Hypothalamus (tissue), 51 donors: ENCODE measurements around the gene CHST3.

Experiments
- DNase-seq, 51 donors: peaks; one replicate each; lab custom pipeline; 2025; lab: John Stamatoyannopoulos, UW

CHST3 gene

DNA sequence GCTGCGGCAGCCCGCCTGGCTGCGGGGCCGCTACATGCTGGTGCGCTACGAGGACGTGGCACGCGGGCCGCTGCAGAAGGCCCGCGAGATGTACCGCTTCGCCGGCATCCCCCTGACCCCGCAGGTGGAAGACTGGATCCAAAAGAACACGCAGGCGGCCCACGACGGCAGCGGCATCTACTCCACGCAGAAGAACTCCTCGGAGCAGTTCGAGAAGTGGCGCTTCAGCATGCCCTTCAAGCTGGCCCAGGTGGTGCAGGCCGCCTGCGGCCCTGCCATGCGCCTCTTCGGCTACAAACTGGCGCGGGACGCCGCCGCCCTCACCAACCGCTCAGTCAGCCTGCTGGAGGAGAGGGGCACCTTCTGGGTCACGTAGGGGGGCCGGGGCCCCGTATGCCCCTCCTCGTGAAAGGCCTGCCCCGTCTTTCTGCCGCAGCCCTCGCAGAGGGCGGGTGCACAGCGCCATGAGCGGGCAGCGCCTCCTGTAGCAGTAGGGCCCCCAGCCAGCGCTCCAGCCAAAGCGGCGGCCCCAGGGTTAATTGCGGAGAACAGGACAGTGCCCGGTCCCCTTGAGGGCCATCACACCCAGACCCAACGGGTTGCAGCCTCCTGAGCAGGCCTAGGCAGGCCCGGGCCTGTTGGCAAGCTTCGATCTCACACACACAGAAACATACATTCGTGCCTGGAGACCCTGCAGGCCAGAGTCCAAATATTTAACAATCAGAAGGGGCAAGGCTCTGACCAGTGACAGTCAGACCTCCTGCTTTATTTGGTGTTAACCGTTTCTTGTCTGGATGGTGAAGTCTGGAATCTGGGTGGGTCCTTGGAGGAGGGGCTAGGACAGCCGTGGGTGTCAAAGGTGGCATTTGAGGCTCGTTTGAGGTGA lies 44.1 kb downstream of the CHST3 start:
- no peak for DNase-seq

DNA sequence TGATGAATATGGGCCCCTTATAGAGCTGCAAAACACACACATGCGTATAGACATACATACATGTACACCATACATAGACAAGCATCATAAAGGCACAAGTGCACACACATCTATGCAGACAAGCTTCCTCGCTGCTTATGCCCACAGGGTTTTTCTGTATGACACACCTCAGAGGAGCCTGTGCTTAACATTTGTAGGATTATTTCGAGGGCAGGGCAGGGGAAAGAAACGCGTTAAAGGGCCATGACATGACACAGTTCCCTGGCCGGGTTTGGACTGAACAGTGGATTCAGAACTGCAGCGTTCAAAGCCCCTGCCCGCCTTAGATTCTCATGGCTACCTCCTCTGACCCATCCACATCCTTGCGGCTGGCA lies 44.8 kb downstream of the CHST3 start:
- DNase-seq = no peak

- DNase-seq = peak in 42 of 51 donors; percentile 38 to 88 (median 71)
Observed at GRCh38 chr10:72009425-72010081, 45.4 kb downstream of the CHST3 start.

- peak in 1 of 51 donors; percentile 46 for DNase-seq
Observed at GRCh38 chr10:72010234-72010973, 46.2 kb downstream of the CHST3 start.

- peak in 1 of 51 donors; percentile 36 for DNase-seq
Observed at GRCh38 chr10:72011016-72011415, 46.8 kb downstream of the CHST3 start.

DNA sequence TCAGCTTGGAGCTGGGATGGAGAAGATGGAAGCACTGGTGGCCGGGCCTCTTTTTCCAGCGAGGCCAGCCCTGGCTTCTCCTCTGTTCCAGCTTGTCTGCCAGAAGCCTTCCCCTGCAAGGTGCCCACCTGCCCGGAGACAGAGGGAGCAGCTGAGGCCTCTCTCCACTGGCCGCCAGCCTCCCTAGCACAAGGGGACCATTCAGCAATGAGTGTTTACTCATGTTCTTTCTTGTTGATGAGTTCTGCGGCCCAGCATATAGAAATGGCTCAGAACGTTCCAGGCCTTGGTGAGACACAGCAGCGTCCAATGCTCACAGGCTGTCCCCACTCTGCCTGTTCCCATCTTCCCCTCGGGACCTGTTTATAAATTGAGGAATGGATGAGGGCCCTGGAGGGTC lies 47.3 kb downstream of the CHST3 start:
- DNase-seq = peak in 30 of 51 donors; percentile 33 to 91 (median 62)

- no peak for DNase-seq
Observed at GRCh38 chr10:72011976-72012512, 47.8 kb downstream of the CHST3 start.

GRCh38 chr10:72012796-72013195 lies 48.6 kb downstream of the CHST3 start:
- DNase-seq = peak in 5 of 51 donors; percentile 33 to 76 (median 51)

DNA sequence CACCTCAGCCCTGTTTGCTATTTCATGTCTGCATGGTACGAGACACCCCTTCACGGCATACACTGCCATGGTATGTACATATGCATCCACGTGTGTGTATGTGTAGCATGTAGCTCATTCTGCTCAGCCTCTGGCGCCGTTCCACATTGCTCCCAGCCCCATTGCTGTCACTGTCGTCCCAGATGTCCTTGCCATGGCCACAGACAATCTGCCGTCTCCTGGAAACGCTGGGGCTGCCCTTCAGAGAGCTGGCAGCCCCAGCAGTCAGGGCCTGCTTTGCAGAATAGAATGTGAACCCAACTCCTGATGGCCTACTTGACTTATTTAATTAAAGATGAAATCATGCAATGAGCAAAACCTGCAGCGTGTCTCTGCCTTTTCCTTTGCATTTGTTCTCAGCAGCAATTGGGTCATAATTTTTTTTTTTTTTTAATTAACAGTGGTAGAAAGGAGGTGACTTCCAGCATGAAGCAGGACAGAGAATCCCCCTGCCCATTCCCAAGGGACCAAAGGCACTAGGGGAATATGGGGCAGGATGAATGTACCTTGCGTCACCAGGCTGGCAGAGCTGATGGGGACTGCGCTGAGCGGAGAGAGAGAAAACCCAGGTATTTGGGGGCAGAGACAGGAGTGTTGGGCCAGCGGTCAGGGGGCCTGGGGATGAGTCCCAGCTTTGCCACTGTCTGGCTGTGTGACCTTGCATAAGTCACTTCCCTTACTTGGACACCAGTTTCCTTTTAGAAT lies 49.2 kb downstream of the CHST3 start:
- DNase-seq = peak in 33 of 51 donors; percentile 25 to 76 (median 53)

DNA sequence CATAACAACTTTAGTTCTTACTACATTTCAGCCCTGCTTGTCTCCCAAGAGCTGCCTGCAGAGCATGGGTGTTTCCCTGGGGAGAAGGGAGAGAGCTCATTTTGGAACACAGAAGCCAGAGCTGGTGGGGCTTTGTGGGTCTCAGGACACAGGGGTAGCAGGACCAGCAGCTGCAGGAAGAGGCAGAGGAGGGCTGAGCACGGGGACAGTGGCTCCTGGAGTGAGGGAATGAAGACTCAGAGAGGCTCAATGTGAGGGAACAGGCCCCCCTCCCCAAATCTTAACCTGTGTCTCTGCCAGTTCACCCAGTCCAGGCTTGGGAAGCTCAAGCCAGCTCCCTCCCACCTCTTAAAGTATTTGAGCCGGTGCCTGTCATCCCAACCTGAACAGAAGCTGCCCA lies 50.0 kb downstream of the CHST3 start:
- no peak for DNase-seq

GRCh38 chr10:72014785-72015480 lies 50.7 kb downstream of the CHST3 start:
- no peak for DNase-seq

DNA sequence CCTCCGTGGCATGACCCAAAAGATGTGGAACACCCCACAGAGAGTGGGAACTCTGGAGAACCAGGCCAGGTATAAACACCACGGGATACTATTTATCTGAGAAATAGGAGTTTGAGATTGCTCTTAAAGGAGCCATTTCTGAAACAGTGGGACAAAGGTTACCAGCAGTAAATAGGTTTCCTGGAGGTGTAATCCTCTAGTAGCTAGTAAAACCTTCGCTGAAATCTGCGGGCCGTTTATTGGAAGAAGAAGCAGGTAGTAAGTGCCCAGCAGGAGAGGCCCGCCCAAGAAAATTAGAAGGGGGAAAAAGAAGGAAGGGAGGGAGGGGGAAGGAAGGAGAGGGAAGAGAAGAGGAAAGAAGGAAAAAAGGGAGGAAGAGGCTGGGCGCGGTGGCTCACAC lies 51.6 kb downstream of the CHST3 start:
- DNase-seq = no peak

DNA sequence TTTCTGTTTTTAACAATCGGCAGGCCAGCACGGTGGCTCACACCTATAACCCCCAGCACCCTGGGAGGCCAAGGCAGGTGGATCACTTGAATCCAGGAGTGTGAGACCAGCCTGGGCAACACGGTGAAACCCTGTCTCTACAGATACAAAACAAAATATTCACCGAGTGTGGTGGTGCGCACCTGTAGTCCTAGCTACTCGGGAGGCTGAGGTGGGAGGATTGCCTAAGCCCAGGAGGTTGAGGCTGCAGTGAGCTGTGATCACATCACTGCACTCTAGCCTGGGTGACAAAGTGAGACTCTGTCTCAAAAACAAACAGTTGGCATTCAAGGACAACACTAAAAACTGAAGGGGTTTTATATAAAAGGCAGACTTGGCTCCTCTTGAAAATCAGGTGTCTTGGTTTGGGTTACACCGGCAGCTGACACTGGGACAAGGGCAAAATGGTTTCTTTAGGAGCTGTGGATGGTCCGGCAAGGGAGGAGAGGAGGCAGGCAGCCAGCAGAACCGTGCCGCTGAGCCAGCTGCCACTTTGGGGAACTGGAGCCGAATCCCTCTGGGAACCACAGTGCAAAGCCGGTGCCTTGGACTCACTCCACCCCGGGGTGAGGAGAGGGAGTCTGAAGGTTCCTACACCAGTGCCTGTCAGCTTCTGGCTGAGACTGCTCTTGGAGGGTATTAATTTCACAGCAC lies 52.6 kb downstream of the CHST3 start:
- DNase-seq = peak in 17 of 51 donors; percentile 19 to 65 (median 36)

DNA sequence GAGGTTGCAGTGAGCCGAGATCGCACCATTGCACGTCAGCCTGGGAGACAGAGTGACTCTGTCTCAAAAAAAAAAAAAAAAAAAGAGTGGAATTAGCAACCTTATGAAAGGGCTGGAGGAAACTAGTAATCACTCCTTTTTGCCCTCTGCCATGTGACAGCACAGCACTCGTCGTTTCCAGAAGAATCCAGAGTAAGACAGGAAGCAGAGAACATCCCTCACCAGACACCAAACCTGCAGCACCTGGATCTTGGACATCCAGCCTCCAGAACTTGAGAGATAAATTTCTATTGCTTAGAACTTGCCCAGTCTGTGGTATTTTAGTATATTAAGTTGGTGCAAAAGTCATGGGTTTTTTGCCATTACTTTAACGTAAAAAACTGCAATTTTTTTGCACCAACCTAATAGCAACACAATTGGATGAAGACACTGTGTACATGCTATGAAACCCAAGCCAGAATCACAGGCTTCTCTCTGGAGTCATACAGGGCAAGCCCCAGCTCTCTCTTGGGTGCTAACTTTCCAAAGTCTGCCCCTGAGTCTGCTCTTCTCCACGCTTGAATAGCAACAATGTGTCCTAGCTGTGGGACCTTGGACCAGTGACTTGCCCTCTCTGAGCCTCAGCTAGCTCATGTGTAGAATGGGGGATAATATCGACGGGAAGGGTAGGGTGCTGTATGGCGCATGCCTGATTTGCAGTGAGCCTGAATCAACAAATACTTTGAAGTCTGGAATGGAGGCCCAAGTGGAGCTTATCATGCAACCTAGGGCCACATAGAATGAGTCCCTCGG lies 55.1 kb downstream of the CHST3 start:
- DNase-seq = no peak

- DNase-seq = no peak
Observed at GRCh38 chr10:72020914-72021809, 57.0 kb downstream of the CHST3 start.

GRCh38 chr10:72022228-72022627 lies 58.0 kb downstream of the CHST3 start:
- DNase-seq = no peak

DNA sequence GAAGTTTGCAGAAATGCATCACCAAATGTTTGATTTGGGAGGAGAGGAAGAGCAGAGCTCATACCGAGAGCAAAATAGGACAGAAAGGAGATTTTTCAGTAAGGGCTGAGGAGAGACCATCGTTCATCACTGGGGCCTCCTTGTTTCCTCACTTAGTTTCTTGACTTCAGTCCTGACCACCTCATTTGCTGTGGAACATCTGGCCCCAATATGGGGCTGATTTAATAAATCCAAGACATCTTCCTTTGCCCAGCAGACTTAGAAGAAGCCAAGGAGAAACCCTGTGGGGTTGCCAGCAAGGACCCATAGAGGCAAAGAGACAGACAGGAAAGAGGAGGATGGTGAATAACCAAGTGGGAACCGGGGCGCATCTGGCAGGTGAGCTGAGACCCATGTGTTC lies 60.4 kb downstream of the CHST3 start:
- DNase-seq = no peak
